Islet of Langerhans (tissue), 1 donor: Measurements from ENCODE around the gene ANO2.

ENCODE experiments used
- FAIRE-seq: peaks from one replicate; lab custom pipeline; 2011; peaks lifted over from hg19 to GRCh38; lab: Jason Lieb, UNC

Gene ANO2

DNA sequence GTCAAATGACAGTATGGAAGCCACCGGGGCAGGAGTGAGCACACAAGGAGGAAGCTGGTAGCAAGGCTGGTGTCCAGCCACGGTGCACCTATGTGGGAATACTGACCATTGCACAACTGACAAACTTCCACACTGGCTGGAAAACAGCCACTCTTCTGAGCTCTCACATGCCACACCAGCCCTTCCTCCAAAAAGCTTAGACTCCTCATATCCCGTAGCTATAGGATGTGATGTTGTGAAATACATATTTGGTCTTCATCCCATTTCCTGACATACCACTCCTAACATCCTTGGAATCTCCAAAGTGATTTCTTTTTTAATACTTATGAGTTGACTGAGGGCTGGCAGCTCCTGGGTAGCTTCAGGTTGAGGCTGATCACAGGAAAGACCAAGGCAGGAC, 409.5 kb downstream of the ANO2 start:
- no peak for FAIRE-seq

DNA sequence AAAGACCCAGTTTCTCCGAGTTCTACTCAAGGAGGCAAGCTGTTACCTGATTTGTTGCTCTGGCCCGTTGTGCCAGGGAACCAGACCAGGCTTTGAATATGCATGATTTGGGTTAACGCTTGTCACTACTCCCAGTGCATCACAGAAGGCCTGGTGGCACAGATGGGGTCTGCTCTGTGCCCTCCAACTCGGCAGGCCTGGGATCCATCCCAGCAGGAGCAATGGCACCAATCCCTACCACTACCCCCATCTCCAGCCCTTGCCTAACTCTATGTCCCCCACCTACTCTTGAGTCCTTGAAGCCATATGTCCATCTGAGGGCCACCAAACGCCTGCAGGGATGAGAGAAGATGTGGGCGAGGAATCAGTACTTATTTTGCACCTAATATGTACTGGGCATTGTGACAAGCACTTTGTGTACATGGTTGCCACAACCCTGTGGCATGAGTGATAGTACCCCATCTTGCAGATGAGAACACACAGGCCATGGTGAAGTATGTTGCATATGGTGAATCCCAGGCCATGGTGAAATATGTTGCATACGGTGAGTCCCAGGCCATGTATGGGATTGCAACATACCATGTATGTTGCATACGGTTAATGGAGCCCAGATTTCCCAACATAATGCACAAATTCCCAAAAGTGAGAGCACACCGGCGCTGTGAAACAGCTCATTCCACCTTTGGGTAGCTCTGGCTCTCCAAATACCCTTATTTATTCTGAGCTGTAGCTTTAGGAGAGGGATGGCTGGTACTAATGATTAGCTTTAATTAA, 410.4 kb downstream of the ANO2 start:
- FAIRE-seq, result no peak

DNA sequence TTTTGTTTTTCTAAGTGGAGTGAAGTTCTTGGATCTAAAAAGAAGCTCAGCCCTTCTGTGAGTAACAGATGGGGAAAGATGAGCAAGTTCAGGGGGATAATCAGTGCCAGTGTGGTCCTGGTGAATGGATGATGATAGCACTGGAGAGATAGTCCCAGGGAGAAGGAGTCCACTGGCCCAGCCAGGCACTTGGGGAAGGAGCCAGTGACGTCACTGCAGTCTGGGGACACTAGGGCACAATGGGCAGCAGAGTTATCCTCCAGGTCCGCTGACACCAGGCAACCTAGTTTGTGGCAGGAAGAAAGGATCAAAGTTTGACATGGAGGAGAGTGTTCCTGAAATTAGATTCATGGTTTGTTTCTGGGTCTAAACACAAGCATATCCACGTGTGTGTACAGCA, 411.7 kb downstream of the ANO2 start:
- FAIRE-seq, result no peak

DNA sequence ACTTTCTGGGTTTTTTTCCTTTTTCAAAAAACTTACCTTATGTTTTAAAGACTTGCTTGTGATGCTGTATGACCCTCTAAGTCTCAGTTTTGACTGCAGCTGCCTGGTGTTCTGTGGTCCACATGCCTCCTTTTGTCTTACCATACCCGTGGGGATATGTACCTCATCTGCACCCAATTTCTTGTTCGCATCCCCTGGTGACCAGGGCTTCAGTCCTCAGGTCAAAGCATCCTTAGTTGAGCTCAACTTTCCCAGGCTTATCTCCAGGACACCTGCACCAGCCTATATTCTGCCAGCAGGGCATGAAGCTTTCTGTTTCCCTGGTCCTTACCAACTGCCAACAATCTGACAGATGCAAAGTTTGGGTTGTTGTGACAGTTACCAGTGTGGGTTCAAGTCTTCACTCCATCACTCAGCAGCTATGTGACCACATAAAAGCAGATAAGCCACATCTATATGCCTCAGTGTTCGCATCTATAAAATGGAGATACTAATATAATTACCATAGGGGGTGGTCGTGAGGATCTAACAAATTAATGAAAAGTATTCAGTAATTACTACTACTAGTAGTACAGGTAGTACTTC, 419.2 kb downstream of the ANO2 start:
- no peak for FAIRE-seq

DNA sequence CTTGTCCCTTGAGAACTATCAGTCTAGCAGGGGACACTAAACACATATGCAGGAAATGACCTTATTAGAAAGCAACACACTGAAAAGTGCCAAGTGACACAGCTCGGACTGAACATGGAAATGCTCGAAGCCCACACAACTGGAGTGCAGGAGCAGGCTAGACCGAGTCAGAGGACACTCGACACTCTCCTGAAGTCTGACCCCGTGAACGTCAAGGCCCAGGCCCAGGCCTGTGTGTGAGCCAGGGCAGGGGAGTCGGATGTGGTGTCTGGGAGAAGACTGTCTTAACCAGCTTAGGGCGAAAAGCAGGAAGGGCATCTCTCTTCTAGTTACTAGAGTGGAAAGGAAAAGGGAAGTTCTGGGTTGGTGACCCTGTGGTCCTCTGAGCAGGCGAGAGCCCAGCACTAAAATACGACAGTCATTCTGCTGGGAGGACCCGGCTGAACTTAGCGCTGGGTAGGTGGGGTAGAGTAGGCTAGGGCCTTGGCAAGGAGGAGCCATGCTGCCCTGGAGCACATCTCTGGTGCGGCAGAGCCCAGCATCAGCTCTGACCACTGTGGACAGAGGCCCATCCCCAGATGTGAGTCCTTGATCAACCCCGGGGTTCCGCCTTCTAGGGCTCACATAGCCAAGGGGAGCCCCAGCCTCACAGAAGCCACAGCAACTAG, 420.2 kb downstream of the ANO2 start:
- FAIRE-seq, result no peak

DNA sequence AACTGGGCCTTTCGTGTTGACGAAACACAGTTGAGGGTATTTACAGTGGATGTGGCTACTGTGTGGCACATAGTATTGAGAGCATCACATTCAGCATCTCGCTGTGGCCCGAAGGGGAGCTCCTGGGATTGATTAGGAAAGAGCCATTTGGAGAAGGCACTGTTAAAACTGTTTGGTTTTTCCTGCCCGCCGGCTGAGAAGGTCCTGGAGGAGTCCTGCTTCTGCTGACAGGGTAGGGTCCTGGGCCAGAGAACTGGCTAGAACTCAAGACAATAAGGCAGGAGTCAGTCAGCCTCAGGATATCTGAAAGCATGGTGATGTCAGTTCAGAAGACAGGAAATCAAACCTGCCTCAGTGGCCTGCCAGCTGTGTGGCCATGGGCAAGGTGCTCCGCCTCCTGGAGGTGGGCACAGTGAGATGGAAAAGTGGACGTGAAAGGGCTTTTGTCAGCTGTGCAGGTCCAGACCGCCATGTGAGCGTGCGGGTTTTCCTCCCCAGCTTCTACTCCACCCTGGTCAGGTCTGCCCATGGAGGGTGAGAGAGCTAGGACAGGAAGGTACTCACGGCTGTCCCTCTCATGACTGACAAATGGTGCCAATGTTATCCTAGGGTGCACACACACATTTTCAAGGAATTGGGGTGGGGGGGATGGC, 420.8 kb downstream of the ANO2 start:
- no peak for FAIRE-seq

DNA sequence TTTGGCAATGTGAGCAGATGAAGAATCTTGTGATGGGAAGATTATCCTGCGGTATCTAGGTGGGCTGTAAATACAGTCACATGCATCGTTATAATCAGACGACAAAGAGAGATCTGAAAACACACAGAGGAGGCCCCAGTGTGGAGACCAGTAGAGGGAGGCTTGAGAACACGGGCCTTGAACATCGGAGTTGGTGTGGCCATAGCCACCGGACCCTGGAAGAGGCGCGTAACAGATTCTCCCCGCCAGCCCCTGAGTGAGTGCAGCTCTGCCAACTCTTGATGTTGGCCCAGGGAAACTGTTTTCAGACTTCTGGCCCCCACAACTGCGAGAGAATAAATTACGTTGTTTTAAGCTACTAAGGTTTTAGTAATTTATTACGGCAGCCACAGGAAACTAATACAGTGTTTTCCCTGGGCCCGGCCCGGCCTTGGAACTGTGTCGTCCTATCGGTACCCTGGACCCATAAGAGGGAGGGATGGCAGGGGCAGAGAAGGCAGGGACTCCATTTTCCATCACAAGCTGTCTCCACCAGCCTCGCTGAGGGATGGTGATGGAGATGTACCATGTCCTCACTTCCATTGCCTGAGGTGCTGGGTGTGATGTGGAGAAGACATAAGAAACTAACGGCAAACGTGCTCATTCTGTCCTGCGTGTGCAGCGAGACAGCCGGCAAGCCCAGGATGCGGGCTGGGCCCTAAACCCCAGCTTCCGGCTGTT, 421.5 kb downstream of the ANO2 start:
- no peak for FAIRE-seq

DNA sequence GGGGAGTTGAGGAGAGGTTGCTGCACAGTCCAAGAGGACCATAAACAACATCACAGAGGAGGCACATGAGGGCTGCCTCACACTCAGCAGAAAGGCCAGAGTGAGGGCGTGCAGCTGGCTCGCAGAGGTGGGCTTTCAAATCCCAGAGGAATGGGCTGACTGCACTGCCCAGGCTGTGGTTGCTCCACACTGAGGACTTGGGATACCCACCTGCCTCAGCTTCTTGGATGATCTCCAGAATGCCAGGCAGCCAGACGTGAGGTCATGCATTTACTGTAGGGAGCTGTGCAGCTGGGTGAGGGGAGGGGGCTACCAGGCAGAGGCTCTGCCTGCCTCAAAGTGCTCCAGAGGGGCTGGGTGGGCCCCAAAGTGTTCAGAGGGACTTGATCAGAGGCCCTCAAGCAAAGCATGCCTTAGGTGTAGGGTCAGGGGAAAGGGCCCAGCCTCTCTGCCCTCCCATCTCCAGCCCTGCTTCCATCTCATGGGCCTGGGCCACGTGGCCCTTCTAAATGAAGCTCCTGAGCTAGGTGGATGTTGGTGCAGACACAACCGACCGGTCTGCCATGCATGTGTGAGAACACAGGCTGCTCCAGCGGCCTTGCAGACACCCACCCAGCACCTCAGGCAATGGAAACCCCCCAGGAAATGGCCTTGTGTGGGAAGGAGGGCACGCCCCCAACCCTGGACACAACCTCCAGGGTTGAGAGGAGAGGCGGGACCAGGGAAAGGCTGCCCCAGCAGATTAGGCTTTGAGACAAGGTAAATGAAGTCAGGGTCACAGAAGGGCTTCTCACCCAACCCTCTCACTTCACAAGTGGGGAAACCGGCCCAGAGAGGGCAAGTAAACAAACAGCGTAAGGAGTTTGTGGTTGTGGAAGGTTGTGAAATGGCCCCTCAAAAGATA, 422.4 kb downstream of the ANO2 start:
- no peak for FAIRE-seq

DNA sequence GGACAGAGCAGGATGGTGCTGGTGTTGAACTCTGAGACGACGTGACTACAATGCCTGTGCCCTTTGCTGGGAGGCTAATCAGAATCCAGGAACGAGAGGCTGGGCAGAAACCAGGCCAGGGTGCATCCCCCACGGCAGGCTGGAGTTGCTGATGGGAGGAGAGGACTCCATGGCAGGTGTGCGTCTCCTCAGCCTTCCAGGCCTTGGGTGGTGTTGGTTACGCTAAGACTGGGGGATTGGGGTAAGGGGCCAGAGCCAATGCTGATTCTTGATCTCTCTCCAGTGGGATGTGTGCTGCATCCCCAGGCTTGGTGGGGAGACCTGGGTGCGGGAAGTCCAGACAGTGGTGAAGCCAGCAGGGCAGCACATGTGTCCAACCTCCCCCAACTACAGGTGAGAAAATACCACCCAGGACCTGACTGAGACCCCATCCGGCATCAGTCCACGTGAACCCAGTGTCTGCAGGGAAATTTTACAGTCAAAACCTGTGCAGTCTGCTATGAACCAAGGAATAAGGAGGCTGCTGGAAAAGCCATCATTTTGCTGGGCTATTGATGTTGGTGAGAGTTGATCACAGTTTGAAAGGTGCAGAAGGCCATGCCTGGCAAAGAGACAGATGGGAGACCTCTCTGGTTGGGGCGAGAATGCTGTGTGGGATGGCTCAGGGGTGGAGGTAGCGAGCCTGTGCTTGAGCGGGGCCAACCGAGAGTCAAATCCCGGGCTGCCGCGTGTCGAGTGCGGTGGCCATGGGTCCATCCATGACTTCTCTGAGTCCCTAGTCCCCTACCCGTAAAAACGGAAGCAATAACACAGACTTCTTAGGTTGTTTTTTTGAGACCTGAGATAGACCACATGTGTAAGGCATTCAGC, 423.4 kb downstream of the ANO2 start:
- no peak for FAIRE-seq

DNA sequence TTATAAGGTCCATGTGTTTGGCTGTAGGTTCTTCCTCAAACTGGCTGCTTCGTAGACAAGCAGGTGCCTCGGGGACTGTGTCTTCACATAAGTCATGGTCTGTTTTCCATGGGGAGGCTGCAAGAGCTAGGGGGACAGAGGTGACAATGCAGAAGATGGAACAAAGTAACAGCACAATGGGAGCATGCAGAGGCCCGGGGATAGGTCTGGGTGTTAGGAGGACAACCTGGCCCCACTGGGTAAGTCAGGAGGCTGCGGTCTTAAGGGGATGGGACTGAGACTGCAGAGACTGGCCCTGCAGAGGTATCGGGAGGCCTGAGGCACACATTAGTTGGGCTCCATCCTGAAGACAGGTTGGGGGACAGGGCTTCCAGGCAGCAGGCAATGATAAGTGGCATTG, 424.2 kb downstream of the ANO2 start:
- no peak for FAIRE-seq

DNA sequence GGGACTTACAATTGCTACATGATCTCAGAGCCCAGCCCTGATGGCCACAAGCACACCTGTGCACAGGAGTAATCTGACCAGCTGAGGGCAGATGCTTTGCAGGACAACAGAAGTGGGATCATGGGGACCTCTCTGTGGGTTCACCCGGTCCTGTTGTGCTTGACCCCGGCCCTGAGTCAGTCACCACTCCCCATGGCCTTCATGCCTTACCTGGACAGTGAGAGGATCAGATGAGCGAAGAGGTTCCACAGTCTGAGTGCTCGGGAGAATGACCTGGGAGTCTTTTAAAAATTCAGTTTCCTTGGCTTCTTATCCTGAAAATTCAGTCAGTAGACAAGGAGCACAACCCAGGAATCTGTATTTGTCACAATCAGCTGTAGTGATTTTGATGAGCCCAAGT, 425.0 kb downstream of the ANO2 start:
- FAIRE-seq, result no peak

DNA sequence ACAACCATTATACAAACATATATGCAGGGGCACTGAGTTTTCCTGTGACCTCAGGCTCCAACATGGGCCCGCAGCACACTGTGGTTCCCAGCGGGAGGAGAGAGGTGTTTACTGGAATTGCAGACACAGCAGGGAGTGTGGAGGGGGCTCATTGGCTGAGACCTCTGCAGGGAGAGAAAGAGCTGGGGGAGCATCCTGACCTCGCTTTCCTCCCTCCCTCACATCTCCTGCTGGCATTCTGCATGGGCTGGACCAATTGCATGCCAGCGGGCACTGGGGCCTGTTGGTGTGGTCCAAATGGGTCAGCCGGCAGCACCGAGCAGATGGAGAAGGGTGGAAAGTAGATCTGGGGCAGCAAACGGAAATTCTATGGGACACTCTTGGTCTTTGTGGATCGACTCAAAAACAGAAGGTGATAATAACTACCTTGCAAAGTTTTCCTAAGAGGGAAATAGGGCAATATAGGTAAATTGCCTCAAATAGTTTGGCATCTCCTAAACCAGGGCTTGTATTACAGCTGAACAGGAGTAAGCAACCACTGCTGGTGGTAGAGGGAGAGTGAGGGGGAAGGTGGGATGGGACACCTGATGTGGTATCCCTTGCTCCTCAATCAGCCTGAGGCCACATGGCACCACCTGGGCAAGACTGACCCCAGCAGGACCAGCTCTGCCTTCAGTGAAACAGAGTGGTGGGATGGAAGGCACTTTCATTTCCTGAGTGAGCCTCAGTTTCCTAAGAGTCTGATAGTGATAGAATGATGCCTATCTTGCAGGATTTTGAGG, 426.3 kb downstream of the ANO2 start:
- FAIRE-seq, result no peak

DNA sequence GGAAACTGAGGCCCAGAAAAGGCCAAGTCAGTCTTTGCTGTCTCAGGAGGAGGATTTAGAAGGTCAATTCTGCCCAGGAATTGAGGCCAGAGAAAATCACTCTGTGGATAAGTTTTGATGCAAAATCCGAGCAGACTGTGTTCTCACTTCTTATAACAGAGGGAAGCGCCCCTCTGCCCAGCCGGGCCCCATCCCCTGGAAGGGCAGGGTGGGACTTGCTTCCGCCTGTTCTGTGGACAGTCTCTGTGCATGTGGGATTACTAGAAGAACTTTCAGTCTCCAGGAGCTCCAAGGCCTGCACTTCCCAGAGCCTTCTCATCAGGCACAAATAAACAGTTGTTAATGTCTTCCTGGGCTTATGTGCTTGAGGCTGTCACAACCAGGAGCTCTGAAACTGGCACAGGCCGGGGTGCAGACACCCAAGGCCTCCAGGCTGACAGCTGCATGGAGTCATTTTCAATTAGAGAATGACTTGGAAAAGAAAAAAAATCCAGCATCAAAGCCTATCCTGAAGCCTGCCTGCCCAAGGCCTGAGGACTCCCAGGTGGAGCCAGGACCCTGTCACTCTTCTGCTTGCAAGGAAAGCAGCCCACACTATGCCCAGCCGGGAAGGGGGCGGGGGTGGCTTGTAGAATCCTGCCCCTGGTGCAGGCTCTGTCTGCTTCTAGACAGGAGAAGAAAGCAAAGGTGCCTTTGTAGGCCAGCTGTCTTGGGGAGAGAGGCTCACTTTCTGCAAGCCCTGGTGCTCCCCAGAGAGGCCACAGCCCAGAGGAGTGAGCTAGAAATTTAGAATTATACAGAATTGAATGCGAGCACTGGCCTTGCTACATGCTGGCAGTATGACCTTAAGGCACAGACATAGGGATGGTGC, 428.5 kb downstream of the ANO2 start:
- FAIRE-seq, result no peak

DNA sequence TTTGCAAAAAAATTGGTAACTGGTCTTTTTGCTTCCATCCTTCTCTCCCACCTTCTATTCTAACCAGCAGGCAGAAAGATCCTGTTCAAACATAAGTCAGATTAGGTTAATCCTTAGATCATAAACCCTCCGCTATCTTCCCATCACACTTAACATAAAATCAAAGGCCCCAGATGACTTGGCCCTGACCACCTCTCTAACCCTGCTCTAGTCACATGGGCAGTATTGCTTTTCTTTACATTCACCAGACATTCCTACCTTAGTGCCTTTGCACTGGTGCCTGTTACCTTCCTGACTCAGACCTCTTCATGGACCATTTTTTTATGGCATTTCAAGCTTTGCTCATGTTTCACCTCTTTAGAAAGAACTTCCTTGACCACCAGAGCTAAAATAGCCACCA, 429.6 kb downstream of the ANO2 start:
- no peak for FAIRE-seq

DNA sequence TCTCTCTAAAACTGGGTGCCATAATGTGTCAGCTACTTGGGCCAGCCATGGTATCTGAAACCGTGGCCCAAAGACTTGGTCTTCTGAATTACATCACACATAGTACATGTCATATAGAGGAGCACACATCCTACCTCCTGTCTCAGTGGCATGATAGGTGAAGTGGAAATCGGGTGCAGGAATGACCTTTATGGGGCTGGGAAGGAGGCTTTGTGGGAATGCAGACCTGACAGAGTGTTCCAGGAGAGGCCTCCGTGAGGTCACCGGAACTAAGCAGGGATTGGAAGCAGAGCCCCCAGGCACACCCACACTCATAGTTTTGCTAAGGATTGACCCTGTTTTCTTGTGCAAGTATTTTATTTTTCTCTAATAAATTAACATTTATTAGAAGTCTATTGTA, 430.5 kb downstream of the ANO2 start:
- no peak for FAIRE-seq

DNA sequence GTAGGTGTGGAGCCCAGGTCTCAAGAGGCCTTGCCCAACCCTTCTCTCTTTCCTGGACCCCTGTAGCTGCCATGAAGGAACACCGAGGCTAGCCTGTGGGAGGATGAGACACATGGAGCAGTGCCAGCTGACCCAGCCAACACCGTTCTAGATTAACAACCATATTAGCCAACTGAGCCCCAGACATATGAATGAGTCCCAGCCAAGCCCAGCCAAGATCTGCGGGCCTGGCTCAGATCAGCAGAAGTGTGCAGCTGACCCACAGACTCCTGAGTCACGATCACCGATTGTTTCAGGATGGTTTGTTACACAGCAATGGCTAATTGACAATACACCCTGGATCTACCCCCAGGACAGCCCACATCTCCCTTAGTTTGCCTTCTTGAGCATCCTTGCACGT, 431.0 kb downstream of the ANO2 start:
- FAIRE-seq, result no peak

DNA sequence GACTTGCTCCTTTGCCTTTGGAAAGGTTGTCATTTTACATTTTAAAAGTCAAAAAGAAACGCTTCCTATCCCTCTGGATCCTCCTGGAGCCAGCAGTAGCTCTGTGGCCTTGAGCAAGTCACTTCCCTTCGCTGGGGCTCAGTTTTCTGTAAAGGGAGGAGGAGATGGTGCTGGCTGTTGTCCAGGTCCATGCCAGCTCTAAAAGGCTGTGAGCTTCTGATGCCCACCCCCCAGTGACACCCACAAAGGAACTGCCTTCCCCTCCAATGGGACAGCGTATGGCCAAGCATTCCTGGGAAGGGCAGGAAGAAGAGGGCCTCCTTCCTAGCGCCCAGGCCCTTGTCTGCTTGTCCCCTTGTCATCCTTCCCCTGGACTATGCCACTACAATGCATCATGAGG, 431.7 kb downstream of the ANO2 start:
- FAIRE-seq, result no peak
